ENCODE measurements around the gene UBAC1.

The UBAC1 gene

GRCh38 chr9:135984072-135984710, 23.0 kb upstream of the UBAC1 start:
- TF ChIP-seq GLIS3 (CRISPR knock-in tag; IDR thresholded peaks at IDR 0.05) (no peak), ZC3H10 (CRISPR knock-in tag; IDR thresholded peaks at IDR 0.05) (no peak), SNAI2 (CRISPR knock-in tag; IDR thresholded peaks at IDR 0.05) (no peak), ZNF70 (CRISPR knock-in tag; IDR thresholded peaks at IDR 0.05) (no peak), PPARA (CRISPR knock-in tag; IDR thresholded peaks at IDR 0.05; ENCODE audit: borderline replicate concordance) (no peak), ZNF565 (CRISPR knock-in tag; conservative IDR thresholded peaks at IDR 0.05; ENCODE audit: low read depth) (no peak), CREB5 (CRISPR knock-in tag; IDR thresholded peaks at IDR 0.05; ENCODE audit: low read depth) (no peak)
- ATAC-seq: no peak

GRCh38 chr9:135983208-135984071, 22.3 kb upstream of the UBAC1 start:
- no peak for TF ChIP-seq ZFP30 (CRISPR knock-in tag; IDR thresholded peaks at IDR 0.05)
- no peak for TF ChIP-seq TCF4 (CRISPR knock-in tag; IDR thresholded peaks at IDR 0.05; ENCODE audit: borderline replicate concordance)
- ATAC-seq: no peak

- no peak for TF ChIP-seq ZNF70 (CRISPR knock-in tag; IDR thresholded peaks at IDR 0.05)
- no peak for TF ChIP-seq SNAI2 (CRISPR knock-in tag; IDR thresholded peaks at IDR 0.05)
- TF ChIP-seq RARB (CRISPR knock-in tag; IDR thresholded peaks at IDR 0.05): no peak
- no peak for TF ChIP-seq PATZ1 (CRISPR knock-in tag; IDR thresholded peaks at IDR 0.05; ENCODE audit: borderline replicate concordance)
- TF ChIP-seq ZFP3 (CRISPR knock-in tag; IDR thresholded peaks at IDR 0.05): no peak
- no peak for TF ChIP-seq TSHZ2 (CRISPR knock-in tag; IDR thresholded peaks at IDR 0.05)
- ATAC-seq: no peak
Measured at GRCh38 chr9:135982499-135983207, 21.5 kb upstream of the UBAC1 start.

GRCh38 chr9:135980926-135981630, 19.9 kb upstream of the UBAC1 start:
- no peak for ATAC-seq
- TF ChIP-seq ZC3H10 (CRISPR knock-in tag; IDR thresholded peaks at IDR 0.05) (no peak), ZNF565 (CRISPR knock-in tag; conservative IDR thresholded peaks at IDR 0.05; ENCODE audit: low read depth) (no peak), TSHZ2 (CRISPR knock-in tag; IDR thresholded peaks at IDR 0.05) (no peak), TCF4 (CRISPR knock-in tag; IDR thresholded peaks at IDR 0.05; ENCODE audit: borderline replicate concordance) (no peak), ZFP3 (CRISPR knock-in tag; IDR thresholded peaks at IDR 0.05) (no peak), ESRRG (CRISPR knock-in tag; IDR thresholded peaks at IDR 0.05) (no peak), CSRNP3 (CRISPR knock-in tag; IDR thresholded peaks at IDR 0.05) (no peak), ZNF8 (CRISPR knock-in tag; IDR thresholded peaks at IDR 0.05) (no peak), PPARA (CRISPR knock-in tag; IDR thresholded peaks at IDR 0.05; ENCODE audit: borderline replicate concordance) (no peak), BACH2 (CRISPR knock-in tag; IDR thresholded peaks at IDR 0.05; ENCODE audit: borderline replicate concordance) (no peak)

Measured in SK-N-SH treated with all-trans-retinoic acid at 6 μM for 48 hours (cell line).